ENCODE measurements around the gene ST6GALNAC2. TPM values are rescaled to one million over a fixed set of nuclear protein-coding genes. Genes with fewer than 3 reads are reported as not detected.

Gene ST6GALNAC2
- total RNA-seq, 1 experiment from 2014 or later: 0.84 TPM

GRCh38 chr17:76548378-76549214 is 37.1 kb downstream of the ST6GALNAC2 start:
- Histone ChIP-seq H3K27ac (no peak overlapping the region), H3K27me3 (replicated peaks) (no peaks in the 10 kb centered on the region), H3K36me3 (no peaks in the 10 kb centered on the region), H3K4me1 (replicated peaks) (peaks cover 25% of the 10 kb centered on the region), H3K9me3 (replicated peaks) (no peaks in the 10 kb centered on the region), H3K4me3 (no peak overlapping the region)
- DNase-seq (ENCODE audit: low read depth in 1 of 2, low spot score in 2 of 2): no peak

- H3K36me3 ChIP-seq: no peaks in the 10 kb centered on the region
- no peaks in the 10 kb centered on the region for H3K27me3 ChIP-seq (replicated peaks)
- H3K4me3 ChIP-seq: no peak overlapping the region
- peaks cover 25% of the 10 kb centered on the region for H3K4me1 ChIP-seq (replicated peaks)
- no peak overlapping the region for H3K27ac ChIP-seq
- DNase-seq (ENCODE audit: low read depth in 1 of 2, low spot score in 2 of 2): no peak
- no peaks in the 10 kb centered on the region for H3K9me3 ChIP-seq (replicated peaks)
These were observed 37.9 kb downstream of the ST6GALNAC2 start for GRCh38 chr17:76547642-76548202.

- peak overlapping the region; percentile 55 for H3K27ac ChIP-seq
- no peaks in the 10 kb centered on the region for H3K36me3 ChIP-seq
- no peak overlapping the region for H3K4me3 ChIP-seq
- H3K9me3 ChIP-seq (replicated peaks): no peaks in the 10 kb centered on the region
- no peaks in the 10 kb centered on the region for H3K27me3 ChIP-seq (replicated peaks)
- peaks cover 25% of the 10 kb centered on the region for H3K4me1 ChIP-seq (replicated peaks)
- DNase-seq (ENCODE audit: low read depth in 1 of 2, low spot score in 2 of 2): peak; percentile 89 to 93
These were observed 38.4 kb downstream of the ST6GALNAC2 start for GRCh38 chr17:76547183-76547641.

- Histone ChIP-seq H3K4me1 (replicated peaks) (peaks cover 25% of the 10 kb centered on the region), H3K27ac (peak overlapping the region; percentile 55), H3K27me3 (replicated peaks) (no peaks in the 10 kb centered on the region), H3K9me3 (replicated peaks) (no peaks in the 10 kb centered on the region), H3K36me3 (no peaks in the 10 kb centered on the region), H3K4me3 (no peak overlapping the region)
- peak; percentile 81 to 88 for DNase-seq (ENCODE audit: low read depth in 1 of 2, low spot score in 2 of 2)
These were observed 39.0 kb downstream of the ST6GALNAC2 start for GRCh38 chr17:76546556-76547182.

GRCh38 chr17:76545918-76546555 is 39.6 kb downstream of the ST6GALNAC2 start:
- DNase-seq (ENCODE audit: low read depth in 1 of 2, low spot score in 2 of 2): peak in 1 of 2 experiments; percentile 44
- peak overlapping the region; percentile 55 for H3K27ac ChIP-seq
- peaks cover 29% of the 10 kb centered on the region for H3K4me1 ChIP-seq (replicated peaks)

GRCh38 chr17:76544546-76545365 is 40.9 kb downstream of the ST6GALNAC2 start:
- no peak overlapping the region for H3K4me3 ChIP-seq
- DNase-seq (ENCODE audit: low read depth in 1 of 2, low spot score in 2 of 2): no peak
- H3K27ac ChIP-seq: no peak overlapping the region
- H3K27me3 ChIP-seq (replicated peaks): no peaks in the 10 kb centered on the region
- peaks cover 38% of the 10 kb centered on the region for H3K4me1 ChIP-seq (replicated peaks)
- H3K36me3 ChIP-seq: no peaks in the 10 kb centered on the region
- H3K9me3 ChIP-seq (replicated peaks): no peaks in the 10 kb centered on the region

More at GRCh38 chr17:76545918-76546555, 39.6 kb downstream of the ST6GALNAC2 start:
- Histone ChIP-seq H3K36me3 (no peaks in the 10 kb centered on the region), H3K27me3 (replicated peaks) (no peaks in the 10 kb centered on the region), H3K4me3 (no peak overlapping the region), H3K9me3 (replicated peaks) (no peaks in the 10 kb centered on the region)

- no peak overlapping the region for H3K27ac ChIP-seq
- H3K36me3 ChIP-seq: no peaks in the 10 kb centered on the region
- no peaks in the 10 kb centered on the region for H3K27me3 ChIP-seq (replicated peaks)
- H3K4me3 ChIP-seq: no peak overlapping the region
- no peak for DNase-seq (ENCODE audit: low read depth in 1 of 2, low spot score in 2 of 2)
- H3K4me1 ChIP-seq (replicated peaks): peaks cover 38% of the 10 kb centered on the region
- no peaks in the 10 kb centered on the region for H3K9me3 ChIP-seq (replicated peaks)
These were observed 41.7 kb downstream of the ST6GALNAC2 start for GRCh38 chr17:76543826-76544545.

- Histone ChIP-seq H3K4me3 (no peak overlapping the region), H3K36me3 (no peaks in the 10 kb centered on the region), H3K4me1 (replicated peaks) (peaks cover 38% of the 10 kb centered on the region), H3K9me3 (replicated peaks) (no peaks in the 10 kb centered on the region), H3K27ac (no peak overlapping the region), H3K27me3 (replicated peaks) (peaks cover under 1% of the 10 kb centered on the region; the same call in 1 of the 2 replicates)
- DNase-seq (ENCODE audit: low read depth in 1 of 2, low spot score in 2 of 2): no peak
These were observed 42.2 kb downstream of the ST6GALNAC2 start for GRCh38 chr17:76543482-76543825.

GRCh38 chr17:76542984-76543383 is 42.7 kb downstream of the ST6GALNAC2 start:
- H3K4me1 ChIP-seq (replicated peaks): peaks cover 42% of the 10 kb centered on the region
- peaks cover 2% of the 10 kb centered on the region; the same call in 1 of the 2 replicates for H3K9me3 ChIP-seq (replicated peaks)
- H3K27ac ChIP-seq: no peak overlapping the region
- no peaks in the 10 kb centered on the region for H3K36me3 ChIP-seq
- H3K27me3 ChIP-seq (replicated peaks): peaks cover 6% of the 10 kb centered on the region
- H3K4me3 ChIP-seq: no peak overlapping the region
- no peak for DNase-seq (ENCODE audit: low read depth in 1 of 2, low spot score in 2 of 2)

- no peak for DNase-seq (ENCODE audit: low read depth in 1 of 2, low spot score in 2 of 2)
These were observed 43.1 kb downstream of the ST6GALNAC2 start for GRCh38 chr17:76542566-76542971.

GRCh38 chr17:76541739-76542454 is 43.8 kb downstream of the ST6GALNAC2 start:
- Histone ChIP-seq H3K9me3 (replicated peaks) (peaks cover 3% of the 10 kb centered on the region; the same call in 1 of the 2 replicates), H3K4me1 (replicated peaks) (peaks cover 41% of the 10 kb centered on the region), H3K27ac (no peak overlapping the region), H3K27me3 (replicated peaks) (peaks cover 7% of the 10 kb centered on the region), H3K36me3 (no peaks in the 10 kb centered on the region), H3K4me3 (no peak overlapping the region)
- DNase-seq (ENCODE audit: low read depth in 1 of 2, low spot score in 2 of 2): peak in 1 of 2 experiments; percentile 40

More at GRCh38 chr17:76542566-76542971, 43.1 kb downstream of the ST6GALNAC2 start:
- H3K4me1 ChIP-seq (replicated peaks): peaks cover 43% of the 10 kb centered on the region
- peaks cover 7% of the 10 kb centered on the region for H3K27me3 ChIP-seq (replicated peaks)
- H3K27ac ChIP-seq: no peak overlapping the region
- H3K4me3 ChIP-seq: no peak overlapping the region
- peaks cover 3% of the 10 kb centered on the region; the same call in 1 of the 2 replicates for H3K9me3 ChIP-seq (replicated peaks)
- H3K36me3 ChIP-seq: no peaks in the 10 kb centered on the region
